Measurements from ENCODE around the gene SP100.

DNA sequence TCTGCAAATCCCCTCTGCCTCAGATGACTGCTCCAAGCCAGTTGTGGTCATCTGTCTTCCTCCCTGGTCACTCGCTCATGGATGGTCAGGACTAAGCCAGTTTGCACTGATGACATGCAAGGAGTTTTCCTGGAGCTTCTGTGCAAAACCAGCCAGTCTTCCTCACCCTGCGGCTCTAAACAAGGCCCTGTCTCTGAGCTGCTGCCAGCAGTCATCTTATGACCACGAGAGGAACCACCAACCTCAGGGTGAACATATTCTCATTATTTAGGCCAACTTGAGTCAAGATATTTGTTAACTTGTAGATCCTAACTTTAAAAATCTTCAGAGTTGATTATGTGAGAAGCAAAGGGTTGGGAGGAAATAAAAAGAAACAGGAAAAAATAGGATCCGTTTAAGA is 176.8 kb downstream of the SP100 start:
- no peak for TF ChIP-seq TAF1 (IDR thresholded peaks at IDR 0.05; ENCODE audit: borderline replicate concordance, insufficient read depth, low read length)
- TF ChIP-seq POLR2AphosphoS5 (IDR thresholded peaks at IDR 0.05; ENCODE audit: low read depth, low read length): no peak
- no peak for TF ChIP-seq SIN3A (IDR thresholded peaks at IDR 0.05; ENCODE audit: borderline replicate concordance, insufficient read depth, low read length)
